ENCODE data around the gene METTL9.

GRCh38 chr16:21659124-21659523 is 59.7 kb downstream of the METTL9 start:
- TF ChIP-seq, protein P1, sequence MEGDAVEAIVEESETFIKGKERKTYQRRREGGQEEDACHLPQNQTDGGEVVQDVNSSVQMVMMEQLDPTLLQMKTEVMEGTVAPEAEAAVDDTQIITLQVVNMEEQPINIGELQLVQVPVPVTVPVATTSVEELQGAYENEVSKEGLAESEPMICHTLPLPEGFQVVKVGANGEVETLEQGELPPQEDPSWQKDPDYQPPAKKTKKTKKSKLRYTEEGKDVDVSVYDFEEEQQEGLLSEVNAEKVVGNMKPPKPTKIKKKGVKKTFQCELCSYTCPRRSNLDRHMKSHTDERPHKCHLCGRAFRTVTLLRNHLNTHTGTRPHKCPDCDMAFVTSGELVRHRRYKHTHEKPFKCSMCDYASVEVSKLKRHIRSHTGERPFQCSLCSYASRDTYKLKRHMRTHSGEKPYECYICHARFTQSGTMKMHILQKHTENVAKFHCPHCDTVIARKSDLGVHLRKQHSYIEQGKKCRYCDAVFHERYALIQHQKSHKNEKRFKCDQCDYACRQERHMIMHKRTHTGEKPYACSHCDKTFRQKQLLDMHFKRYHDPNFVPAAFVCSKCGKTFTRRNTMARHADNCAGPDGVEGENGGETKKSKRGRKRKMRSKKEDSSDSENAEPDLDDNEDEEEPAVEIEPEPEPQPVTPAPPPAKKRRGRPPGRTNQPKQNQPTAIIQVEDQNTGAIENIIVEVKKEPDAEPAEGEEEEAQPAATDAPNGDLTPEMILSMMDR (conservative IDR thresholded peaks at IDR 0.05 in 1 of 2, IDR thresholded peaks at IDR 0.05 in 1 of 2; ENCODE audit: low read depth in 1 of 2, low read length in 2 of 2): no peak
- no peak for TF ChIP-seq EZH2 (IDR thresholded peaks at IDR 0.05; ENCODE audit: low read length, missing control alignments)

Data from fibroblast of lung (primary cell).